Ovary (tissue), 9 donors: ENCODE data around the gene SRGAP3. TPM values are rescaled to one million over a fixed set of nuclear protein-coding genes. Genes with fewer than 3 reads are reported as not detected.

Experiments used
- DNase-seq, 5 donors: peaks; one replicate each; pipeline ENCODE4 v3.0.0-alpha.2; 2019 to 2020
- H3K27ac ChIP-seq, 2 donors: fragments of 200-600 bp; one replicate each; pipeline versions ENCODE4 v1.5.1 to v1.8.0; 2019 to 2022
- H3K27me3 ChIP-seq: fragments of 200-600 bp; one replicate; pipeline ENCODE4 v1.8.0; 2022
- H3K36me3 ChIP-seq: fragments of 200-600 bp; sonication (generic); one replicate; pipeline ENCODE4 v1.5.1; 2019
- H3K4me1 ChIP-seq: one replicate; pipeline ENCODE4 v1.8.1; 2013; ENCODE audit warnings: mild to moderate bottlenecking, moderate library complexity; ENCODE audit not compliant: insufficient read depth
- H3K4me3 ChIP-seq: fragments of 200-600 bp; sonication (generic); one replicate; pipeline ENCODE4 v1.5.1; 2017
- H3K9me3 ChIP-seq, 2 donors: fragments of 200-600 bp in 1 of 2; sonication (generic) in 1 of 2; one replicate each; pipeline versions ENCODE4 v1.5.1 to v1.8.1; 2013 to 2019; ENCODE audit warnings: mild to moderate bottlenecking in 1 of 2, moderate library complexity in 1 of 2
- CTCF ChIP-seq, 3 donors: fragments of 450-650 bp in 2 of 3; fragments of 200-600 bp in 1 of 3; IDR thresholded peaks; one replicate each; pipeline versions ENCODE4 v1.5.1 to v1.8.0; 2016 to 2022; ENCODE audit warnings: antibody characterized with exemption in 3 of 3, mild to moderate bottlenecking in 1 of 3
- EP300 ChIP-seq: sonication (generic); formaldehyde crosslinking; IDR thresholded peaks from one replicate; pipeline ENCODE4 v1.6.1; 2017; ENCODE audit warnings: antibody characterized with exemption
- POLR2A ChIP-seq: fragments of 450-650 bp; IDR thresholded peaks from one replicate; pipeline ENCODE4 v1.6.1; 2017; ENCODE audit warnings: antibody characterized with exemption, mild to moderate bottlenecking, moderate library complexity
- WGBS, 3 donors: extraction: QIAGEN DNeasy Blood & Tissue Kit in 1 of 3; methylation state at CpG; one replicate each; pipeline versions ENCODE4 v1.1.5 to v1.1.7; 2013 to 2017; 5-methylcytosine and 5-hydroxymethylcytosine counted together
- intact Hi-C, 4 donors: fragments of 100-400 bp; cut with DNase I; formaldehyde crosslinking; loops; one replicate each; pipeline versions ENCODE4 v1.11.0 to v1.15.1; 2022 to 2023
- polyA plus RNA-seq, 2 donors: library from polyadenylated mRNA; stranded (reverse); fragments of 200-250 nt in 1 of 2; fragments of 350-450 nt in 1 of 2; fragmentation: Illumina TruSeq in 1 of 2; extraction: RNeasy Lipid Tissue Mini Kit (QIAGEN cat#74804) in 1 of 2; gene quantifications; one replicate each; pipeline ENCODE4 v1.2.3, GENCODE V29; 2013 to 2014
- total RNA-seq, 7 donors: library from RNA; depleted of rRNA in 2 of 7; stranded (reverse); fragments of >200 nt in 2 of 7; fragmentation: NEBNext Ultra II Directional in 3 of 7; extraction: Animal tissue kit (Norgen Biotek cat#: 25700) in 3 of 7; gene quantifications; one replicate each; pipeline versions ENCODE4 v1.1.0 to v1.2.4, GENCODE V29; 2016 to 2023
- donor health status: DM: no; HTN: no; CAD: no; lungs with moderate emphysema.
- donor health status: DM: no; HTN: no; CAD: no.
- donor health status: Bipolar disorder and iron deficiency.
- donor health status: DM: yes; HTN: yes; CAD: no.
- donor health status: DM: no; HTN: no; CAD: no.
- donor health status: DM: yes; HTN: yes; CAD: no.

SRGAP3 gene
- total and polyA plus RNA-seq, 9 donors: 2.1 to 36.8 (median 13.1) TPM

GRCh38 chr3:9204253-9204992 lies 45.0 kb downstream of the SRGAP3 start:
- 68 to 79% (median 72%) methylated on average over 17 of the region's 17 CpGs for WGBS, 3 donors
- no peaks in the 10 kb centered on the region for H3K9me3 ChIP-seq
- no peaks in the 10 kb centered on the region for H3K27me3 ChIP-seq
- TF ChIP-seq EP300: no peak
- no peak for TF ChIP-seq CTCF (IDR thresholded peaks at IDR 0.05)
- TF ChIP-seq POLR2A: no peak
- H3K36me3 ChIP-seq: no peaks in the 10 kb centered on the region
- H3K4me3 ChIP-seq: no peak overlapping the region
- H3K4me1 ChIP-seq: no peaks in the 10 kb centered on the region
- no peak overlapping the region for H3K27ac ChIP-seq
- no peak for DNase-seq
- intact Hi-C loops: no loop called here

GRCh38 chr3:9203317-9203716 lies 46.1 kb downstream of the SRGAP3 start:
- no peaks in the 10 kb centered on the region for H3K36me3 ChIP-seq
- no peaks in the 10 kb centered on the region for H3K9me3 ChIP-seq
- WGBS, 3 donors: 91 to 98% (median 96%) methylated on average over 2 of the region's 2 CpGs
- H3K4me1 ChIP-seq: no peaks in the 10 kb centered on the region
- intact Hi-C loops: no loop called here
- TF ChIP-seq CTCF (IDR thresholded peaks at IDR 0.05): no peak
- TF ChIP-seq EP300: no peak
- no peak for TF ChIP-seq POLR2A
- no peak for DNase-seq
- no peaks in the 10 kb centered on the region for H3K27me3 ChIP-seq
- no peak overlapping the region for H3K27ac ChIP-seq
- H3K4me3 ChIP-seq: no peak overlapping the region

- H3K4me3 ChIP-seq: no peak overlapping the region
- TF ChIP-seq CTCF (IDR thresholded peaks at IDR 0.05) (no peak), POLR2A (no peak), EP300 (no peak)
- H3K4me1 ChIP-seq: no peaks in the 10 kb centered on the region
- no peak for DNase-seq
- WGBS, 3 donors: 88 to 99% (median 88%) methylated on average over 4 of the region's 4 CpGs
- intact Hi-C loops: no loop called here
- H3K9me3 ChIP-seq: no peaks in the 10 kb centered on the region
- no peak overlapping the region for H3K27ac ChIP-seq
- H3K27me3 ChIP-seq: no peaks in the 10 kb centered on the region
- H3K36me3 ChIP-seq: no peaks in the 10 kb centered on the region
Measured at GRCh38 chr3:9202546-9202945, 46.9 kb downstream of the SRGAP3 start.

- DNase-seq: no peak
- H3K4me3 ChIP-seq: no peak overlapping the region
- H3K36me3 ChIP-seq: no peaks in the 10 kb centered on the region
- H3K27me3 ChIP-seq: no peaks in the 10 kb centered on the region
- H3K9me3 ChIP-seq: no peaks in the 10 kb centered on the region
- no peaks in the 10 kb centered on the region for H3K4me1 ChIP-seq
- intact Hi-C loops: no loop called here
- TF ChIP-seq POLR2A (no peak), EP300 (no peak), CTCF (IDR thresholded peaks at IDR 0.05) (no peak)
- no peak overlapping the region for H3K27ac ChIP-seq
- WGBS, 3 donors: 92 to 96% (median 95%) methylated on average over 6 of the region's 6 CpGs
Measured at GRCh38 chr3:9201955-9202354, 47.5 kb downstream of the SRGAP3 start.
